Measurements from ENCODE around the gene C12orf42. TPM values are rescaled to one million over a fixed set of nuclear protein-coding genes. Genes with fewer than 3 reads are reported as not detected.

The C12orf42 gene
- total RNA-seq, 1 donor from 2014 or later = not detected

Other genes with a start within 250 kb of the C12orf42 start
- not detected for gene STAB2, start 91.3 kb upstream of the C12orf42 start, total RNA-seq (ENCODE audit: unreplicated experiment)